Gastroesophageal sphincter (tissue), 4 donors: Measurements from ENCODE around the gene ZNF225. TPM values are rescaled to one million over a fixed set of nuclear protein-coding genes. Genes with fewer than 3 reads are reported as not detected.
"Not testable (repeated sequence)": the region's sequence is repeated elsewhere in the genome, so short reads cannot be mapped to it uniquely, and the experiment has no call there.

Experiments
- ATAC-seq: fragments of 150-250 bp; one replicate; pipeline ENCODE4 v1.9.1; 2016; ENCODE audit warnings: mild to moderate bottlenecking, moderate library complexity
- H3K27ac ChIP-seq, 4 donors: fragments of 200-600 bp; sonication (generic) in 3 of 4; 1 replicate in 3 of 4; 2 replicates in 1 of 4; pipeline ENCODE4 v1.5.1; 2016 to 2019
- H3K27me3 ChIP-seq: fragments of 200-600 bp; sonication (generic); one replicate; pipeline ENCODE4 v1.5.1; 2019
- H3K36me3 ChIP-seq, 2 donors: fragments of 200-600 bp; sonication (generic); one replicate each; pipeline ENCODE4 v1.5.1; 2019; ENCODE audit warnings: control low read depth in 1 of 2
- H3K4me1 ChIP-seq, 3 donors: fragments of 200-600 bp; sonication (generic); 1 replicate in 2 of 3; 2 replicates in 1 of 3; pipeline ENCODE4 v1.5.1; 2016 to 2019; ENCODE audit warnings: control low read depth in 2 of 3
- H3K4me3 ChIP-seq, 2 donors: fragments of 200-600 bp; sonication (generic); one replicate each; pipeline ENCODE4 v1.5.1; 2019; ENCODE audit warnings: mild to moderate bottlenecking in 1 of 2, moderate library complexity in 1 of 2
- H3K9me3 ChIP-seq, 3 donors: fragments of 200-600 bp; sonication (generic); one replicate each; pipeline ENCODE4 v1.5.1; 2017 to 2019; ENCODE audit warnings: control low read depth in 2 of 3
- EP300 ChIP-seq: sonication (generic); formaldehyde crosslinking; IDR thresholded peaks from one replicate; pipeline ENCODE4 v1.6.1; 2017; ENCODE audit warnings: antibody characterized with exemption, mild to moderate bottlenecking
- POLR2A ChIP-seq, 2 donors: fragments of 450-650 bp; IDR thresholded peaks; one replicate each; pipeline ENCODE4 v1.6.1; 2017; ENCODE audit warnings: antibody characterized with exemption in 2 of 2, mild to moderate bottlenecking in 2 of 2, moderate library complexity in 1 of 2
- POLR2AphosphoS5 ChIP-seq: sonication (generic); formaldehyde crosslinking; IDR thresholded peaks from one replicate; pipeline ENCODE4 v1.6.1; 2017; ENCODE audit warnings: antibody characterized with exemption
- WGBS, 2 donors: methylation state at CpG; one replicate each; pipeline ENCODE4 v1.1.5; 2018; ENCODE audit warnings: low coverage in 1 of 2; 5-methylcytosine and 5-hydroxymethylcytosine counted together
- total RNA-seq, 4 donors: library from RNA; depleted of rRNA; stranded (reverse); fragments of >200 nt; gene quantifications; one replicate each; pipeline ENCODE4 v1.1.0, GENCODE V29; 2016
- TF ChIP-seq, protein P1 (sequence below), 4 experiments: fragments of 200-600 bp in 2 of 4; fragments of 450-650 bp in 2 of 4; sonication (generic) in 1 of 4; IDR thresholded peaks; one replicate each; pipeline ENCODE4 v1.5.1; 2017 to 2019; ENCODE audit warnings: antibody characterized with exemption in 4 of 4, mild to moderate bottlenecking in 2 of 4, moderate library complexity in 2 of 4

Gene ZNF225
- total RNA-seq, 4 donors from 2014 or later: 4.3 to 4.5 (median 4.4) TPM

DNA sequence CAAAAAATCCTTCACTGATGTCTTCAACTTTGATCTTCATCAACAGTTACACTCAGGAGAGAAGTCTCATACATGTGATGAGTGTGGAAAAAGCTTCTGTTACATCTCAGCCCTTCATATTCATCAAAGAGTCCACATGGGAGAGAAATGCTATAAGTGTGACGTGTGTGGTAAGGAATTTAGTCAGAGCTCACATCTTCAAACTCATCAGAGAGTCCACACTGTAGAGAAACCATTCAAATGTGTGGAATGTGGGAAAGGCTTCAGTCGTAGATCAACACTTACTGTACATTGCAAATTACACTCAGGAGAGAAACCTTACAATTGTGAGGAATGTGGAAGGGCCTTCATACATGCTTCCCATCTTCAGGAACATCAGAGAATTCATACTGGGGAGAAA lies 43.3 kb downstream of the ZNF225 start:
- no peak for ATAC-seq
- no peak overlapping the region for H3K4me3 ChIP-seq
- TF ChIP-seq POLR2A (IDR thresholded peaks at IDR 0.05): no peak
- no peak for TF ChIP-seq POLR2AphosphoS5
- TF ChIP-seq EP300: no peak
- TF ChIP-seq, protein P1, sequence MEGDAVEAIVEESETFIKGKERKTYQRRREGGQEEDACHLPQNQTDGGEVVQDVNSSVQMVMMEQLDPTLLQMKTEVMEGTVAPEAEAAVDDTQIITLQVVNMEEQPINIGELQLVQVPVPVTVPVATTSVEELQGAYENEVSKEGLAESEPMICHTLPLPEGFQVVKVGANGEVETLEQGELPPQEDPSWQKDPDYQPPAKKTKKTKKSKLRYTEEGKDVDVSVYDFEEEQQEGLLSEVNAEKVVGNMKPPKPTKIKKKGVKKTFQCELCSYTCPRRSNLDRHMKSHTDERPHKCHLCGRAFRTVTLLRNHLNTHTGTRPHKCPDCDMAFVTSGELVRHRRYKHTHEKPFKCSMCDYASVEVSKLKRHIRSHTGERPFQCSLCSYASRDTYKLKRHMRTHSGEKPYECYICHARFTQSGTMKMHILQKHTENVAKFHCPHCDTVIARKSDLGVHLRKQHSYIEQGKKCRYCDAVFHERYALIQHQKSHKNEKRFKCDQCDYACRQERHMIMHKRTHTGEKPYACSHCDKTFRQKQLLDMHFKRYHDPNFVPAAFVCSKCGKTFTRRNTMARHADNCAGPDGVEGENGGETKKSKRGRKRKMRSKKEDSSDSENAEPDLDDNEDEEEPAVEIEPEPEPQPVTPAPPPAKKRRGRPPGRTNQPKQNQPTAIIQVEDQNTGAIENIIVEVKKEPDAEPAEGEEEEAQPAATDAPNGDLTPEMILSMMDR (IDR thresholded peaks at IDR 0.05): no peak
- peaks cover 0 to 98% (median 5%) of the 10 kb centered on the region in 3 donors for H3K9me3 ChIP-seq
- H3K36me3 ChIP-seq: peaks cover 16 to 68% of the 10 kb centered on the region in 2 donors
- no peaks in the 10 kb centered on the region for H3K4me1 ChIP-seq
- H3K27me3 ChIP-seq: no peaks in the 10 kb centered on the region
- H3K27ac ChIP-seq: no peak overlapping the region
- 100% methylated on average over 1 to 2 of the region's 2 CpGs for WGBS, 2 donors

DNA sequence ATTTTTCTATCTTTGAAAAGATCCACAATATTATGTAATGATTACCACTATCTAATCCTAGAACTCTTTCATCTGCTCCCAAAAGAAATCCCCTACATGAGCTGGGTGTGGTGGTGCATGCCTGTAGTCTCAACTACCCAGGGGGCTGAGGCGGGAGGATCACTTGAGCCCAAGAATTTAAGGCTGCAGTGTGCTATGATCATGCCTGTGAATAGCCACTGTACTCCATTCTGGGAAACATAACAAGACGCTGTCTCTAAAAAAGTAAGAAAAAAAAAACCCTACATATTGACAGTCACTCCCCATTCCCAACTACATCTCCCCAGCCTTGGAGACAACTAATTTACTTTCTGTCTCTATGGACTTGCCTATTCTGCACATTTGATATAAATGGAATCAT lies 50.6 kb downstream of the ZNF225 start:
- H3K4me3 ChIP-seq: no peak overlapping the region
- H3K27me3 ChIP-seq: no peaks in the 10 kb centered on the region
- TF ChIP-seq POLR2AphosphoS5 (no peak), EP300 (no peak)
- no peak overlapping the region for H3K27ac ChIP-seq
- no peak for ATAC-seq
- peaks cover 0 to 27% of the 10 kb centered on the region in 2 donors for H3K36me3 ChIP-seq
- WGBS, 2 donors: 63% methylated on average over 1 of the region's 2 CpGs; no CpG with 5 or more reads in 1 of the 2 donors
- H3K4me1 ChIP-seq: peaks cover 0 to 21% (median 5%) of the 10 kb centered on the region in 3 donors
- H3K9me3 ChIP-seq: peaks cover 0 to 75% (median 0%) of the 10 kb centered on the region in 3 donors

DNA sequence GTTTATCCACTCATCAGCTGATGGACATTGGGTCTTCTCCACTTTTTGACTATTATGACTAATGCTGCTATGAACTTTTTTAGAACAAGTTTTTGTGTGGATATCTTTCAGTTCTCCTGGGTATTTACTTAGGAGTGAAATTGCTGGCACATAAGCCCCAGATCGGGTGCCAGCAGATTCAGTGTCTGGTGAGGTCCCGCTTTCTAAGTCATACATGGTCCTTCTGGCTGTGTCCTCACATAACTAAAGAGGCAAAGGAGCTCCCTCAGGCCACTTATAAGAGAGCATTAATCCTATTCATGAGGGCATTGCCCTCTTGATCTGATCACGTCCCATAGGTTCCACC lies 51.1 kb downstream of the ZNF225 start:
- peak overlapping the region; percentile 45 to 86 (median 86) for H3K27ac ChIP-seq
- ATAC-seq: no peak
- H3K9me3 ChIP-seq: peaks cover 0 to 75% (median 0%) of the 10 kb centered on the region in 3 donors
- H3K27me3 ChIP-seq: no peaks in the 10 kb centered on the region
- WGBS, 2 donors: 53 to 60% methylated on average over 1 to 3 of the region's 3 CpGs
- H3K4me1 ChIP-seq: peaks cover 0 to 21% (median 5%) of the 10 kb centered on the region in 3 donors
- peak overlapping the region; percentile 70 to 89 for H3K4me3 ChIP-seq
- TF ChIP-seq, protein P1 (IDR thresholded peaks at IDR 0.05): no peak
- no peak for TF ChIP-seq EP300
- TF ChIP-seq POLR2A (IDR thresholded peaks at IDR 0.05): no peak
- TF ChIP-seq POLR2AphosphoS5: no peak
- H3K36me3 ChIP-seq: peaks cover 0 to 33% of the 10 kb centered on the region in 2 donors

DNA sequence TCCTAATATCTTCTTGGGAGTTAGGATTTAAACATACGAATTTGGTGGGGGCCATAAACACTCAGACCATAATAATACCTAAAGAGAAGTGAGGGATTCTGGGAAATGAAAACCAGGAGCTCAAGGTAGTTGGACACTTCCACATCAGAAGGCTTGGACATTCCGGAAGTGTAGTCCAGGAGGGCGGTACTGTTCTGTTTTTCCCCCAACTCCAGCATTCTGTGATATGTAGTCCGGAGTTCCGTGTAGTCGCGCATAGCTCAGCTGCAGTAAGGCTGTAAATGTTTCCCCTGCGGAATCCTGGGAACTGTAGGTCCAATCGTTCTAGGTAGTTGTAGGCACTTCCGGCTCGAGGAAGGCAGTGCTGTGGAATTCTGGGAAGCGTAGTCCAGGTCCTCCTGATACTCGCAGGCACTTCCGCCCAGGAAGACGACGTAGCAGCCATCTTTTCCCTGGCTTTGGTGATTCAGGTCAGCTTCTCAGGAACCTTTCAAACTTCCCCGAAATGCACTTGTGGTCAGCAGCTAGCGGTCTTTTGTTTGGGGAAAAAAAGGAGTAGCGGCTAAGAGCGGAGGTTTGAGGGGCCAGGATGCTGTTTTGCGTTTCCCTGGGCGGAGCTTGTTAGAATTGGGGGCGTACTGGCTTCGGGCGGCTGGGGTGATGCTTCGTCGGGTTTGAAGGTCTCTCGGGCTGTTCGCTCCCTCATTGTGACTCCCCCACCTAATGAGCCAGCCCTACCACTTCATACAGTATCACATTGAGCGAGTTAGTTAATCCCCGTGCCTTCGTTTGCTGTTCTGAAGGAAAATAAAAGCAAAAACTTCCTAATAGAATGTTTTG lies 51.7 kb downstream of the ZNF225 start, which contains the start of gene ZNF226:
ZNF226 (plus strand) TSS at position 428 of the 840 bp plus-strand sequence. CDS start 4,981 bp downstream, outside the sequence.
- Histone ChIP-seq H3K36me3 (peaks cover 0 to 38% of the 10 kb centered on the region in 2 donors), H3K4me3 (peak within 1 kb of the TSS; percentile 70 to 89), H3K27ac (peak within 1 kb of the TSS; percentile 77 to 86 (median 86)), H3K4me1 (peaks cover 0 to 21% (median 5%) of the 10 kb centered on the region in 3 donors), H3K27me3 (no peaks in the 10 kb centered on the region), H3K9me3 (peaks cover 0 to 75% (median 0%) of the 10 kb centered on the region in 3 donors)
- ATAC-seq: peak; percentile 99
- TF ChIP-seq, protein P1 (IDR thresholded peaks at IDR 0.05): no peak
- TF ChIP-seq POLR2AphosphoS5: peak; percentile 71
- no peak for TF ChIP-seq POLR2A (IDR thresholded peaks at IDR 0.05)
- TF ChIP-seq EP300: no peak
- WGBS, 2 donors: 0 to 1% methylated on average over 21 to 24 of the region's 32 CpGs

DNA sequence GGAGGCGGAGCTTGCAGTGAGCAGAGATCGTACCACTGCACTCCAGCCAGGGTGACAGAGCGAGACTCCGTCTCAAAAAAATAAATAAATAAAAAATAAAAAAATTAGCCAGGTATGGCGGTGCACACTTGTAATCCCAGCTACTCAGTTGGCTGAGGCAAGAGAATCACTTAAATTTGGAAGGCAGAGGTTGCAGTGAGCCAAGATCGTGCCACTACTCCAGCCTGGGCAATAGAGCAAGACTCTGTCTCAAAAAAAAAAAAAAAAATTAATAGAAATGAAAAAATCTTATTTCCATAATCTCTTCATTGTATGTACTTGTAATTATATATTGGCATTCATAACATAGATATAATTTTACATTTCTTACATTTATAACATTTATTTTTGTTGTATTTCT lies 57.5 kb downstream of the ZNF225 start:
- not testable (repeated sequence) for H3K4me3 ChIP-seq, H3K27ac ChIP-seq, ATAC-seq, H3K27me3 ChIP-seq
- H3K9me3 ChIP-seq: peaks cover 0 to 87% (median 9%) of the 10 kb centered on the region in 3 donors
- WGBS, 2 donors: 70 to 100% methylated on average over 2 to 5 of the region's 6 CpGs
- H3K4me1 ChIP-seq: peaks cover 0 to 12% (median 5%) of the 10 kb centered on the region in 3 donors
- peaks cover 44 to 96% of the 10 kb centered on the region in 2 donors for H3K36me3 ChIP-seq

DNA sequence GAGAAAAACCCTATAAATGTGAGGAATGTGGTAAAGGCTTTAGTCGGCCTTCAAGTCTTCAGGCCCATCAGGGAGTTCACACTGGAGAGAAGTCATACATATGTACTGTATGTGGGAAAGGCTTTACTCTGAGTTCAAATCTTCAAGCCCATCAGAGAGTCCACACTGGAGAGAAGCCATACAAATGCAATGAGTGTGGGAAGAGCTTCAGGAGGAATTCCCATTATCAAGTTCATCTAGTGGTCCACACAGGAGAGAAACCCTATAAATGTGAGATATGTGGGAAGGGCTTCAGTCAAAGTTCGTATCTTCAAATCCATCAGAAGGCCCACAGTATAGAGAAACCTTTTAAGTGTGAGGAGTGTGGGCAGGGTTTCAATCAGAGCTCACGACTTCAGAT lies 63.4 kb downstream of the ZNF225 start:
- Histone ChIP-seq H3K36me3 (peaks cover 50 to 61% of the 10 kb centered on the region in 2 donors), H3K27me3 (no peaks in the 10 kb centered on the region), H3K4me3 (no peak overlapping the region), H3K4me1 (no peaks in the 10 kb centered on the region), H3K27ac (no peak overlapping the region), H3K9me3 (peaks cover 5 to 100% (median 19%) of the 10 kb centered on the region in 3 donors)
- ATAC-seq: no peak
- WGBS, 2 donors: 88 to 97% methylated on average over 3 of the region's 3 CpGs
- TF ChIP-seq POLR2A (IDR thresholded peaks at IDR 0.05): no peak
- TF ChIP-seq, protein P1 (IDR thresholded peaks at IDR 0.05): no peak
- no peak for TF ChIP-seq EP300
- no peak for TF ChIP-seq POLR2AphosphoS5
